Measurements from ENCODE around the gene PEPD.

- TF ChIP-seq POLR2AphosphoS5 (IDR thresholded peaks at IDR 0.05) (no peak), CTCF (IDR thresholded peaks at IDR 0.05) (peak; percentile 58 to 83 (median 80)), POLR2A (IDR thresholded peaks at IDR 0.05) (no peak)
These were observed 90.8 kb downstream of the PEPD start for GRCh38 chr19:33430674-33431277.
